OCI-LY1 (cell line): ENCODE measurements around the gene CBFA2T3.
"Not testable (repeated sequence)": the region's sequence is repeated elsewhere in the genome, so short reads cannot be mapped to it uniquely, and the experiment has no call there.

Source experiments
- H2AFZ ChIP-seq: fragments of 200-600 bp; sonication (generic), shearing (Covaris generic); 2 replicates; pipeline ENCODE4 v1.6.0; 2014; ENCODE audit warnings: antibody characterized with exemption, mild to moderate bottlenecking, low read length
- H3F3A ChIP-seq: fragments of 200-600 bp; sonication (generic), shearing (Covaris generic); 2 replicates; pipeline ENCODE4 v1.6.0; 2014; ENCODE audit warnings: mild to moderate bottlenecking, antibody characterized with exemption, low read length, moderate library complexity; ENCODE audit not compliant: insufficient read depth
- H3K27ac ChIP-seq: fragments of 200-600 bp; sonication (generic); 2 replicates; pipeline ENCODE4 v1.5.1; 2014; ENCODE audit warnings: low read length, mixed run types, mild to moderate bottlenecking, low read depth; ENCODE audit not compliant: poor library complexity, severe bottlenecking
- H3K27me3 ChIP-seq: fragments of 200-600 bp; sonication (generic); 2 replicates; pipeline ENCODE4 v1.6.0; 2014; ENCODE audit warnings: antibody characterized with exemption, mild to moderate bottlenecking, low read length, moderate library complexity; ENCODE audit not compliant: insufficient read depth
- H3K36me3 ChIP-seq: fragments of 200-600 bp; sonication (generic); 2 replicates; pipeline ENCODE4 v1.6.1; 2014; ENCODE audit warnings: mild to moderate bottlenecking, antibody characterized with exemption, low read length, moderate library complexity, mixed read lengths; ENCODE audit not compliant: insufficient read depth
- H3K4me1 ChIP-seq: fragments of 200-600 bp; sonication (generic); 2 replicates; pipeline ENCODE4 v1.5.1; 2014; ENCODE audit warnings: mild to moderate bottlenecking, low read length, moderate library complexity; ENCODE audit not compliant: insufficient read depth, severe bottlenecking
- H3K4me2 ChIP-seq: fragments of 200-600 bp; sonication (generic), shearing (Covaris generic); 2 replicates; pipeline ENCODE4 v1.6.1; 2014; ENCODE audit warnings: low read length
- H3K4me3 ChIP-seq: fragments of 200-600 bp; sonication (generic); 2 replicates; pipeline ENCODE4 v1.5.1; 2014; ENCODE audit warnings: low read length, low read depth, mild to moderate bottlenecking, mixed read lengths; ENCODE audit not compliant: poor library complexity, severe bottlenecking
- H3K79me2 ChIP-seq: fragments of 200-600 bp; shearing (Covaris generic); 2 replicates; pipeline ENCODE4 v1.6.1; 2016; ENCODE audit warnings: mixed run types, low read length, mixed read lengths; ENCODE audit not compliant: insufficient read depth
- H3K9ac ChIP-seq: fragments of 200-600 bp; sonication (generic), shearing (Covaris generic); 2 replicates; pipeline ENCODE4 v1.6.1; 2014; ENCODE audit warnings: mild to moderate bottlenecking, low read length, mixed read lengths
- H3K9me2 ChIP-seq: fragments of 200-600 bp; sonication (generic), shearing (Covaris generic); 2 replicates; pipeline ENCODE4 v1.6.1; 2014; ENCODE audit warnings: low read depth, mild to moderate bottlenecking, low read length, mixed read lengths
- H3K9me3 ChIP-seq: fragments of 200-600 bp; shearing (Covaris generic); 2 replicates; pipeline ENCODE4 v1.6.1; 2014; ENCODE audit warnings: low read length, mixed read lengths
- H4K20me1 ChIP-seq: fragments of 200-600 bp; sonication (generic), shearing (Covaris generic); 2 replicates; pipeline ENCODE4 v1.6.0; 2016; ENCODE audit warnings: mild to moderate bottlenecking, low read length; ENCODE audit not compliant: insufficient read depth
- EZH2 ChIP-seq: fragments of 200-600 bp; sonication (generic), shearing (Covaris generic); IDR thresholded peaks from 2 replicates; pipeline ENCODE4 v1.8.0; 2017; ENCODE audit warnings: borderline replicate concordance, mixed run types, mild to moderate bottlenecking, antibody characterized with exemption, low read length, moderate library complexity, mixed read lengths
- TF ChIP-seq, protein P1 (sequence below): fragments of 200-600 bp; sonication (generic), shearing (Covaris generic); IDR thresholded peaks from 2 replicates; pipeline ENCODE4 v1.5.1; 2017; ENCODE audit warnings: mild to moderate bottlenecking, antibody characterized with exemption, low read length, moderate library complexity, mixed read lengths

CBFA2T3 gene

DNA sequence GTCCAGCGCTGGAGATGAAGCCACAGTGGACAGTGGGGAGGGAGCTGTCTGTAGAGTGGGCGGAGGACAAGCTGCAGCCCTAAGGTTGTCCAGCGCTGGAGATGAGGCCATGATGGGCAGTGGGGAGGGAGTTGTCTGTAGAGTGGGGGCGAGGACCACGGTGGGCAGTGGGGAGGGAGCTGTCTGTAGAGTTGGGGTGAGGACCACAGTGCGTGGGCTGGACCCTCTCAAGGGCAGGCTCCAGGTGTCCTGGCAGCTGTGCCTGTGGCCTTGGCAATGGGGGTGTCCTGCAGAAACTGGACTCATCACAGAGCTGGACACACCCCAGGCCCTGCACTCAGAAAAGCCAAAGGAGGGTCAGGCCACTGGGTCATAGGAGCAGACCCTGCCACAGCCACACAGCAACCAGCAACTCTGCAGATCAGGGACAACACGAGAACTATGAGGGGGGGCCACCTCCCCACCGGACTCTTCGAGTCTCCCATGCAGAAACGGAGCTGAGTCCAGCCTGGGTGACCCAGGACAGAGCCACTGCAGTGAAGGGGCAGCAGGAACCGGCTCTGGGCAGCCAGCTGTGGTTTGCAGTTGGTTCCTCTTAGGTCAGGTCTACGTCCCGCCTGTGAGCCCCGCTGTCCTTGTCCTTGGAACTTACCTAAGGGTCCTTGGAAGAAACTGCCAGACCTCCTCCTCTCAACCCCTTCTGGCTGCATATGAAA, 33.4 kb upstream of the CBFA2T3 start:
- Histone ChIP-seq H3K36me3 (no peaks in the 10 kb centered on the region), H3K27ac (no peak overlapping the region), H3K9me3 (no peaks in the 10 kb centered on the region), H3K4me2 (no peak overlapping the region), H3K4me1 (no peaks in the 10 kb centered on the region), H3K9ac (no peak overlapping the region), H3F3A (no peaks in the 10 kb centered on the region), H3K79me2 (no peaks in the 10 kb centered on the region), H3K27me3 (peaks cover 7% of the 10 kb centered on the region; the same call in 1 of the 2 replicates), H2AFZ (no peak overlapping the region), H4K20me1 (no peaks in the 10 kb centered on the region), H3K9me2 (no peaks in the 10 kb centered on the region), H3K4me3 (no peak overlapping the region)
- TF ChIP-seq EZH2, result no peak
- TF ChIP-seq, protein P1, sequence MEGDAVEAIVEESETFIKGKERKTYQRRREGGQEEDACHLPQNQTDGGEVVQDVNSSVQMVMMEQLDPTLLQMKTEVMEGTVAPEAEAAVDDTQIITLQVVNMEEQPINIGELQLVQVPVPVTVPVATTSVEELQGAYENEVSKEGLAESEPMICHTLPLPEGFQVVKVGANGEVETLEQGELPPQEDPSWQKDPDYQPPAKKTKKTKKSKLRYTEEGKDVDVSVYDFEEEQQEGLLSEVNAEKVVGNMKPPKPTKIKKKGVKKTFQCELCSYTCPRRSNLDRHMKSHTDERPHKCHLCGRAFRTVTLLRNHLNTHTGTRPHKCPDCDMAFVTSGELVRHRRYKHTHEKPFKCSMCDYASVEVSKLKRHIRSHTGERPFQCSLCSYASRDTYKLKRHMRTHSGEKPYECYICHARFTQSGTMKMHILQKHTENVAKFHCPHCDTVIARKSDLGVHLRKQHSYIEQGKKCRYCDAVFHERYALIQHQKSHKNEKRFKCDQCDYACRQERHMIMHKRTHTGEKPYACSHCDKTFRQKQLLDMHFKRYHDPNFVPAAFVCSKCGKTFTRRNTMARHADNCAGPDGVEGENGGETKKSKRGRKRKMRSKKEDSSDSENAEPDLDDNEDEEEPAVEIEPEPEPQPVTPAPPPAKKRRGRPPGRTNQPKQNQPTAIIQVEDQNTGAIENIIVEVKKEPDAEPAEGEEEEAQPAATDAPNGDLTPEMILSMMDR, result no peak

DNA sequence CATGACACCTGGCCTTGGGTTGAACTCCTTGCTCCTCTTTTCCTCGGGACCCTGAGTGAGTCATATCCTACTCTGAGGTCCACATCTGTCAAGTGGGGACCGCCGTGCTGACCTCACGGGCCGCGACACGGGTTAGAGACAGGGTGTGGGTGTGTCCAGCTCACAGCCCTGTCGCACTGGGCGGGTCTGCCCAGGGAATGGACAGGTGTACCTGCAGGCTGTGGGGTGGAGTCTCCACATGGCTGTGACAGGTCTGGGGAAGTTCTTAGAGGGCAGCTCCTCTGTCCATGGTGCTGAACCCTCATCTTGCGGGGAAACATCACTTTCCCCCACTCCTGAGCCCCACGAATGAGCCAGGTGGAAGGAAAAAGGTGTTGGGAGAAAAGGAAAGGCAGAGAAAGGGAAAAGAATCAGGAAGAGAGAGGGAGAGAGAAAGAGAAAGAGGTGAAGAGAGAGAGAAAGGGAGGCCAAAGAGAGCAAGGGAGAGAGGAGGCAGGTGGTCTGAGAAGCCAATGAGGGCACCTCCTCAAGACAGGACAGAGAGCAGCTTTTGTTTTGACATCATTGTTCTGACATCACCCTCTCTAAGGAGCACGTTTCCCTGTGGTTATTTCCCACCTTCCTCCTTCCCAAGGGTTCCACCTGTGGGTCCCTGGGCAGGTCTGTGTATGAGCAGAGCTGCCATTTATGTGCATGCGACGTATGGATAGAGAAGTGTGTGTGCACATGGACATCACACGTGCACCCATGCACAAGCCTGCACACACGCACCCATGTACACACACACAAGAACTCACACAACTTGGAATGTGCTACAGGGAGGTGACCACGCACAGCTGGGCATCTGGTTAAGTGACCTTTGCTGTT, 32.6 kb upstream of the CBFA2T3 start:
- H2AFZ ChIP-seq, result no peak overlapping the region

DNA sequence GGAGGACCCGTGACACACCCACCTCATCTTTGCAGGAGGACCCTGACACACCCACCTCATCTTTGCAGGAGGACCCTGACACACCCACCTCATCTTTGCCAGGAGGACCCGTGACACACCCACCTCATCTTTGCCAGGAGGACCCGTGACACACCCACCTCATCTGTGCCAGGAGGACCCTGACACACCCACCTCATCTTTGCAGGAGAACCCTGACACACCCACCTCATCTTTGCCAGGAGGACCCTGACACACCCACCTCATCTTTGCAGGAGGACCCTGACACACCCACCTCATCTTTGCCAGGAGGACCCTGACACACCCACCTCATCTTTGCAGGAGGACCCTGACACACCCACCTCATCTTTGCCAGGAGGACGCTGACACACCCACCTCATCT, 31.8 kb upstream of the CBFA2T3 start:
- H3K9ac ChIP-seq, H3K4me3 ChIP-seq, H3K79me2 ChIP-seq, H3F3A ChIP-seq, H3K27me3 ChIP-seq, H4K20me1 ChIP-seq, H3K9me3 ChIP-seq, H2AFZ ChIP-seq, H3K36me3 ChIP-seq, H3K9me2 ChIP-seq, H3K4me1 ChIP-seq, H3K27ac ChIP-seq, H3K4me2 ChIP-seq: not testable (repeated sequence)

More for the DNA sequence above, 32.6 kb upstream of the CBFA2T3 start:
- no peak overlapping the region for H3K27ac ChIP-seq
- H3K36me3 ChIP-seq, result no peaks in the 10 kb centered on the region
- H3K4me1 ChIP-seq, result peaks cover 2% of the 10 kb centered on the region
- H3K27me3 ChIP-seq, result peaks cover 7% of the 10 kb centered on the region; the same call in 1 of the 2 replicates
- no peaks in the 10 kb centered on the region for H4K20me1 ChIP-seq
- no peak overlapping the region for H3K4me3 ChIP-seq
- no peaks in the 10 kb centered on the region for H3K9me2 ChIP-seq
- H3K9me3 ChIP-seq, result no peaks in the 10 kb centered on the region
- no peak overlapping the region for H3K4me2 ChIP-seq
- no peaks in the 10 kb centered on the region for H3F3A ChIP-seq
- TF ChIP-seq EZH2, result no peak
- TF ChIP-seq, protein P1, result no peak
- H3K79me2 ChIP-seq, result no peaks in the 10 kb centered on the region
- no peak overlapping the region for H3K9ac ChIP-seq
